Stimulated activated CD8-positive, alpha-beta memory T cell treated with anti-CD3 and anti-CD28 coated beads, Interleukin-4, amount 100 ng/mL, for 48 hours (primary cell): ENCODE data around the gene AVPR2.

ENCODE experiments used
- DNase-seq: peaks from one replicate; pipeline ENCODE4 v3.0.0-alpha.2; 2020

Gene AVPR2

GRCh38 chrX:153921070-153921469 is 16.6 kb downstream of the AVPR2 start:
- no peak for DNase-seq

- no peak for DNase-seq
Observed at GRCh38 chrX:153921511-153922446, 17.3 kb downstream of the AVPR2 start.

- no peak for DNase-seq
Observed at GRCh38 chrX:153922932-153923857, 18.7 kb downstream of the AVPR2 start.

GRCh38 chrX:153924149-153924861 is 19.8 kb downstream of the AVPR2 start:
- DNase-seq: no peak

GRCh38 chrX:153925387-153925738 is 20.9 kb downstream of the AVPR2 start:
- DNase-seq: no peak

- peak; percentile 69 for DNase-seq
Observed at GRCh38 chrX:153925739-153926551, 21.5 kb downstream of the AVPR2 start, which contains the start of gene ARHGAP4. ARHGAP4 (minus strand) TSS chrX:153926264; CDS start chrX:153926202, 62 bp downstream.

- DNase-seq: no peak
Observed at GRCh38 chrX:153926552-153926857, 22.0 kb downstream of the AVPR2 start.

GRCh38 chrX:153926858-153927671 is 22.6 kb downstream of the AVPR2 start:
- peak; percentile 74 for DNase-seq

GRCh38 chrX:153927672-153927921 is 23.1 kb downstream of the AVPR2 start:
- DNase-seq: no peak

- peak; percentile 88 for DNase-seq
Observed at GRCh38 chrX:153927922-153928760, 23.7 kb downstream of the AVPR2 start.

GRCh38 chrX:153928846-153929245 is 24.4 kb downstream of the AVPR2 start:
- DNase-seq: no peak

GRCh38 chrX:153929576-153929975 is 25.1 kb downstream of the AVPR2 start:
- no peak for DNase-seq

GRCh38 chrX:153930011-153930910 is 25.8 kb downstream of the AVPR2 start:
- no peak for DNase-seq

GRCh38 chrX:153931151-153931550 is 26.7 kb downstream of the AVPR2 start:
- DNase-seq: no peak

GRCh38 chrX:153931748-153932147 is 27.3 kb downstream of the AVPR2 start:
- no peak for DNase-seq

GRCh38 chrX:153932220-153932915 is 27.9 kb downstream of the AVPR2 start:
- no peak for DNase-seq

GRCh38 chrX:153933748-153934147 is 29.3 kb downstream of the AVPR2 start:
- DNase-seq: no peak

- DNase-seq: no peak
Observed at GRCh38 chrX:153934148-153934761, 29.8 kb downstream of the AVPR2 start.
